Measurements from ENCODE around the gene ARL2BP.
A peak's percentile ranks its signal among the peaks of the same experiment; 100 is the strongest.

ARL2BP gene

GRCh38 chr16:57236022-57236350 is 9.1 kb upstream of the ARL2BP start:
- DNase-seq: no peak

DNA sequence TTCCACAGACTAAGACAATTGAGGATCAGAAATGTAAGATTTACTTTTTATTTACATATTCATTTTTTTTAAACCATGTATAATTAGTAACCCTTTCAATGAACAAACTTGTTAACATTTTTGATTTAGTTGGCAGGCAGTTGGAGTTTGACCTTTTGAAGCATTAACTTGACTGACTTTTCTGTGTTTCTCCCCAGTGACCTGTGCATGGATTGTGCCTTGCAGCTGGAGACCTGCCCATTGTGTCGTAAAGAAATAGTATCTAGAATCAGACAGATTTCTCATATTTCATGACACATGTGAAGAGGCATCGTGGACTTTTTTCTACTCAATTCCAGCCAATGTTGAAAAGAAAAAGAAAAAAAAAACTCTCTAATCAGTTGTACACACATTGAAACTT is 6.4 kb upstream of the ARL2BP start:
- DNase-seq: no peak

DNA sequence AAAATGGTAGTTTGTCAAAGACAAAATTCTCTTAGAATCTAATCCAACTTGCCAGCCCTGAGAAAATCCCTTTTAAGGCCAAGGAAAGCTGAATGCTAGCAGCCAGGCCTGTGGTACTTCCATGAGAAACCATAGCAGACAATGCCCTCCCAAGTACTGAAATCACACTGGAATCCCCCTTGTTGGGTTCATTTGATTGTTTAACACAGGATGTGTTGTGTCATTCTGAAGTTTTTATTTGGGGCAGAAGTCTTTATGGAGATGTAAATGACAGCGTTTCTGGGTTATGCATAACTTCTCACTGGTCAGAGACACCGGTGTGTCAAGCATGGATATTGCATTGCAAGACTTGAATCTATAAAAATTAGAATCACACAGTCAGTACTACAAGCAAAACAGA is 6.0 kb upstream of the ARL2BP start:
- DNase-seq: no peak

DNA sequence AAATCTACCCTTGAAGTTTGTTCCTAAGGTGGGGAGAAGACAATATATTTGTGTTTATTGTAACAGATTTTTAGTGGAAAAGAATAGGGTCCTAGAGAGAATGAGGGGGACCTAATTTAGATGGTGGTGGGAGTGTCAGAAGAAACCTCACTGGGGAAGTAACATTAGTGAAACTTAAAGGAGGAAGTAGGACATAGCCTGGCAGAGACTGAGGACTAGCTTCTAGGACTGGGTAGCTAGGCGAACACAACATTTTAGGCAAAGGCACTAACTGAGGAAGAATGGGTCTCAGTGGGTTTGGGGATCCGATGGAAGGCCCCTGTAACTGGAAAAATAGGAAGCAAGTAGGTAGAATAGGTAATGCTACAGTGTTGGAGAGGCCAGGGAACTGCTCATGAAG is 4.2 kb upstream of the ARL2BP start:
- DNase-seq: no peak

GRCh38 chr16:57242650-57243049 is 2.4 kb upstream of the ARL2BP start:
- DNase-seq: no peak

DNA sequence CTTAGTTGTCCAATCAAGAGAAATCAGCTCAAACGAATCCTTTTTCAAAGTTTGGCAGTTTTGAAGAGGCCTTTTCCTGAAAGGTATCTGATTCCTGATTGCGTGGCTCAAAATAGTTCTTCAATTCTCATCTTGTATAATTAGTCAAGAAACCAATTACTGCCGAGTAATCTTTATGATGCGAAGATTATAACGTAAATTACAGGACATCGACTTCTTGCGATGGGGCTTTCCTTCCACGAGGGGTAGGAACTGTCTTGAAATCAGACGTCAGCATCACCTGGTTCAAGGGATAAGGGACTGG is 644 bp upstream of the ARL2BP start:
- no peak for DNase-seq

DNA sequence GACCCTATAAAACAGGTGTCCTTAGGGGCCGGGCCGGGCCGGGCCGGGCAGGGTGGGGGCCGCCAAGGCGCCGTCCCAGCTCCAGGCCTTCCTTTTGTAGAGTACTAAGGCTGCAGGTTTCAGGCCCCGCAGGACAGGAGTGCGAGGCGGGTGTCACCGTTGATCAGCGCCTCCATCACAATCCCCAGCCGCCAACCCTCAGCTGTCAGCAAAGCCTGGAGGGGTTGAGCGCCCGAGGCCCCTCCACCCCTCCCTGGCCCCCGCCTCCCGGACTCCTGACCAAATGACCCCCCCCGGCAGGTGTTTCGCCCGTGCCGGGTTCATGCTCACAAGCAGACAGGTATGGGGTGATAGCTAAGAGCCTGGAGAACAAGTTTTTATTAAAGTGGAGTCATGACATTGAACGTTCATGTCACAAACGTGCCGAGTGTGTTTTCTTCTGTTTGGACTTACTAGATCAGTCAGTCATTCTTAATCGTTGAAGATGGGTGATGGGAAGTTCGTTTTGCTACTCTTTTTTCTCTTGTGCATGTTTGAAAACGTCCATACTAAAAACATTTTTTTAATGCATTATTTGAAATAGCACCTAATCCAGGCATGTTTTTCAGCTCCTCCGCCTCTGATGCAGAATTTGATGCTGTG is 534 bp downstream of the ARL2BP start:
- DNase-seq: peak in 3 of 6 experiments; percentile 25 to 43 (median 38)

DNA sequence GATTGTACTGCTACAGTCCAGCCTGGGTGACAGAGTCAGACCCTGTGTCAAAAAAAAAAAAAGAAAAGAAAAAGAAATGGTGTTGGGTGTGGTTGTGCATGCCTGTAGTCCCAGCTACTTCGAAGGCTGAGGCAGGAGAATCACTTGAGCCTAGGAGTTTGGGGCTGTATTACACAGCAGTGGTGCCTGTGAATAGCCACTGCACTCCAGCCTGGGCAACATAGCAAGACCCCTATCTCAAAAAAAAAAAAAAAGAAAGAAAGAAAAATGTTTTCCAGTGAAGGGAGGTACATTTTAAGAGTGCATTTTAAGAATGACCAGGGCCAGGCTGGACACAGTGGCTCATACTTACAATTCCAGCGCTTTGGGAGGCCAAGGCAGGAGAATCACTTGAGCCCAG is 6.3 kb downstream of the ARL2BP start:
- no peak for DNase-seq

DNA sequence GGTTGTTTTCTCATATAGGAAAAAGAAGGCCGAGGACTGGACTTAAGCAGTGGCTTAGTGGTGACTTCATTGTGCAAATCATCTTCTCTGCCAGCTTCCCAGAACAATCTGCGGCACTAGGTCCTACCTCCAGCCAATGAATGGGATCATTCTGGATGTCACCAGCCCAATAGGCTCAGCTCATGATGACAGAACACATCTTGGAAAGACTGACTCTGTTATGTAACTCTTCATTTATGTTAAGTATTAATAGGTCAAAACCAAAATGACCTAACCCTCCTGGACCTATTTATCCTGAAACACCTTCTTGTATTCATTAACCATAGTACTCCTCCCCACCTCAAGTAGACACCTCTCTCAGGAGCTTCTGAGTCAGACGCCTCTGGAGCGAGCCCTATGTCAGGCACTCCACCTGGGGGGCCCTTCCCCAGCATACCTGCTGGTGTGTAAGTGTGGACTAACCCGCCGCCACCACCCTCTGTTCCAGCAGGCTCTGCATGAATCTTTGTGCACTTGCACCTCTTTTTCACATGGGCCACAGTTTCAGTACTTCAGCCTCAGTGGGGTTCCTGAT is 7.2 kb downstream of the ARL2BP start:
- DNase-seq: no peak

DNA sequence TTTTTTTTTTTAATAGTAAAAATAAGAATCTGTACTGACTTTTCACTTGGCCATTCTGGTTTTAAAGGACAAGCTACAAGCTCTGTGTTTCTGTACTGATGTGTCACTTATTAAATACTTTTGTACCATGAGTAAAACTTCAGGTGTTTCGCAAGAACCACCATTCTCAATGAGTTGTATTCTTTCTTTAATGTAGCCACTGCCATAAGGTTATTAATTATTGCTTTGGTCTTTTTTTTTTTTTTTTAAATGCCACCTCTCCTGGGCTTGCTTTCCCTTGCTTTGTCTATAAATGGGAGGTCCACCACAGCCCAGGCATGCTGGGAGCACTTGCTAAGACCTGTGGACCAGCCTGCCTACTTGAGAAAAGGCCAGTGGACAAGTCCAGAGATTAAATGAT is 8.4 kb downstream of the ARL2BP start:
- DNase-seq: no peak

GRCh38 chr16:57255686-57256415 is 10.8 kb downstream of the ARL2BP start:
- no peak for DNase-seq

- no peak for DNase-seq
These were observed 11.7 kb downstream of the ARL2BP start for GRCh38 chr16:57256601-57257395.

- DNase-seq: no peak
These were observed 12.5 kb downstream of the ARL2BP start for GRCh38 chr16:57257455-57258070.

DNA sequence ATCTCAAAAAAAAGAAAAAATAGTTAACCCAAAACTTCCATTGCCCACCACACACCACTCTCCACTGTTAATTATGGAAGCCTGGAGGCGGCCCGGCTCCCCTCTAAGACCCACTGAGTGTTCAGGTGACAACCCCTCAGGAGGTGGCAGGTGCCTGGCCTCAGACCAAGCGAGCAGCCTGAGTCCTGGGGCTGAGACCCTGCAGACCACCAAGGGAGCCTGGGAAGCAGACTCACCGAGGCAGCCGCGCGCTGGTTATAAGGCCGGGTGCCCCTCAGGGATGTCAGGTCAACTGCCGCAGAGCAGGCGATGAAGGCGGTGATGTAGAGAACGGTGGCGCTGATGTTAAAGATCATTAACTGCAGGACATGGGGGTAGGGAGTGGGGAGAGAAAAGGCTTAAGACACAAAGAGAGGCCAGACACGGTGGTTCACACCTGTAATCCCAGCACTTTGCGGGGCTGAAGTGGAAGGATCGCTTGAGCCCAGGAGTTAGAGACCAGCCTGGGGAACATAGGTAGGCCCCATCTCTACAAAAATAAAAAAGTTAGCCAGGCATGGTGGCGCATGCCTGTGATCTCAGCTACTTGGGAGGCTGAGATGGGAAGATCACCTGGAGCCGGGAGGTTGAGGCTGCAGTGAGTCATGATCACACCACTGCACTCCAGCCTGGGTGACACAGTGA is 13.3 kb downstream of the ARL2BP start:
- DNase-seq: no peak

GRCh38 chr16:57258910-57259475 is 13.9 kb downstream of the ARL2BP start:
- no peak for DNase-seq

DNA sequence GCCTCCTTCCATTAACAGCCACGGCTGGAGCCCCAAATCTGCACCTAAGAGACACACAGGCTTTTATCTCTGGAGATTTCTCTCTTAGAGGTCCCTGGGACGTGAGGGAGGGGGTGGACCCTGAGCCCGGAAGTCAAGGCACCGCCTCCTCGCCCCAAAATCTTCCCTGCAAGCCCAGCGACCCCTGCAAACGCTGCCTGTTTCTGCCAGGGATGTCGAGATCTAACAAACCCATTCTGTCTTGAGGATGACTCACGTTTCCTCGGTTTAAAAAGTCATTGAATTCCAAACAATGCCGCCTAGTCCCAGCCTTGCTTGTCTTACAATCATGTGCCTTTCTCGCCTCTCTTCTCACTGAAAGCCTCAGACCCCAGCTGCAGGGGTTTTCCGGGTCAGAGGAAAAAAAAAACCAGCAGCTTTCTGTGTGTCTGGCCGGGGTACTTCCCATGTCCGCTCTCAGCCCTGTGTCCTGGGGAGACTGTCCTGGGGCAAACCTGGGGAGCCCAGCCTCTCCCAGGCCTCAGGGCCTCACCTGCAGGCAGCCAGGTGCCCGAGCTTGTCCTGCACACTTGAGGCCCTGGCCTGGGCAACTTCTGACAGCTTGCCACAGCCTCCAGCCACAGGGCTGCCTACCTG is 15.4 kb downstream of the ARL2BP start:
- DNase-seq: peak in 5 of 6 experiments; percentile 10 to 42 (median 16)

DNA sequence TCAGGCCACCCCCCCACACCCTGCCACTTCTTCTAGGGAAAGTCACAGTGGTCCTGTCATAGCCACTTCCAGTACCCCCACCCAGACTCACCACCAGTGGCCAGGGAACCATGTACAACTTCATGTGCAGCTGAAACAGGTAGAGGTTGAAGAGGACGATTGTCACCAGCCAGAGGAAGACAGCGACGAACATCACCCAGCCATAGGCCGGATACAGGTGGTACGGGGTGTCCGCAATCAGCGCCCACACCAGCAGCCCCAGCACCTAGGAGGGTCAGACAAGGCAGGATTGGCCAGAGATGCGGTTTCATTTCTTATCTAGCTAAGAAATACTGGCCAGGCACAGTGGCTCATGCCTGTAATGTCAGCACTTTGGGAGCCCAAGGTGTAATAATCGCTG is 16.7 kb downstream of the ARL2BP start:
- no peak for DNase-seq

GRCh38 chr16:57262841-57263540 is 17.9 kb downstream of the ARL2BP start:
- no peak for DNase-seq

DNA sequence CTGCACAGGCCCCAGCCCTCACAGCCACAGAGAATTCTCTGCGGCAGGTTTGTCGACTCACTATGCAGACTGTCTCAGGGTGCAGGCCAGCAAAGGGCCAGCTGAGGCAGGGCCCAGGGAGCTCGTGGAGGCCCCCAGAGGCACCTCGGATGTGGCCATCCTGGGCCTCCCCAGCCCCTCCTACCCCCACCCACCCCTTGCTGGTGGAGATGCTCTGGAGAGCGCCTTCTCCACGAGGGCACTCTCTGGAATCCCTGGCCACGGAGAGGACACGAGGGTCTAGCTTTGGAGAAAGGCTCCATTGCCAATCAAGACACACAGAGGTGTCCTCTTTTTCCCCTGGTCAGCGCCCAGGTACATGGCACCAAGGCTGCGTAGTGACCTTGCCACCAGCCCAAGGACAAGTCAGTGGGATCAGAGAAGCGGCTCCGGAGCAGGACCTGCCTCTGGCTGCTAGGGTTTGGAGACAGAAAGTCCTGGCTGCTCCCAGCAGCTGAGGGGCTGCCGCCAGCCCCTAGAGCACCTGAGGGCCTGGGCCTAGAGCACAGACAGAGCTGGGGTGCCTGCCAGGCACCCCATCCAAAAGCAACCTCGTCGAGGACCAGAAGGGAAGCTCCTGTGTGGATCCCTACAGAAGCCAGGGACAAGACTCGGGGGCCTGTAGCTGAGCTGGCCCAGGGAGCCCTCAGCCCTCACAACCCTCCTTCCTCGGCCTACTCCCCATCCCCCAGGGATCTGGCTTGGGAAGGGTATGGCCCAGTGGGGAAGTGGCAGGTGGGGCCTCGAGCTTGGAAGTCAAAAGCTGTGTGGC is 18.7 kb downstream of the ARL2BP start:
- no peak for DNase-seq

GRCh38 chr16:57264381-57264780 is 19.3 kb downstream of the ARL2BP start:
- no peak for DNase-seq

Measured in stimulated activated naive CD4-positive, alpha-beta T cell (primary cell).